ENCODE data around the gene CBX7. TPM values are rescaled to one million over a fixed set of nuclear protein-coding genes. Genes with fewer than 3 reads are reported as not detected.
A peak's percentile ranks its signal among the peaks of the same experiment; 100 is the strongest.

CBX7 gene
- total RNA-seq, 1 experiment from 2014 or later = 3.7 TPM

- H4K91ac ChIP-seq (ENCODE audit: insufficient read length, low read depth, low read length) = no peak overlapping the region
- no peaks in the 10 kb centered on the region for H3K23me2 ChIP-seq (ENCODE audit: insufficient read length, low read depth, low read length, poor library complexity, severe bottlenecking)
- TF ChIP-seq CTCF (conservative IDR thresholded peaks at IDR 0.05) = no peak
- H3K9me3 Mint-ChIP-seq = peaks cover 4 to 9% of the 10 kb centered on the region in 2 experiments
- H3K9ac ChIP-seq (ENCODE audit: extremely low read depth, insufficient read length, low read length) = no peak overlapping the region
- H4K8ac ChIP-seq (replicated peaks; ENCODE audit: insufficient read length, low read depth, low read length) = no peak overlapping the region
- no peak overlapping the region for H2BK15ac ChIP-seq (ENCODE audit: low read depth, low read length)
- H3K14ac ChIP-seq (ENCODE audit: insufficient read depth, low read length) = no peak overlapping the region
- H3K9me3 ChIP-seq (ENCODE audit: control insufficient read depth, low read depth, low read length) = peaks cover under 1% of the 10 kb centered on the region
- no peak overlapping the region for H3K4me3 Mint-ChIP-seq
- H3K79me2 ChIP-seq (ENCODE audit: insufficient read depth, low read length) = no peaks in the 10 kb centered on the region
- no peak overlapping the region for H2BK5ac ChIP-seq (ENCODE audit: insufficient read length, low read length)
- peak overlapping the region in 2 of 3 experiments; percentile 13 to 62; a peak in 2 of 7 replicates for H3K27ac Mint-ChIP-seq
- H2BK120ac ChIP-seq (ENCODE audit: low read depth, low read length, poor library complexity, severe bottlenecking) = no peak overlapping the region
- no peak overlapping the region for H4K5ac ChIP-seq (ENCODE audit: insufficient read length, low read depth, low read length)
- no peaks in the 10 kb centered on the region; the same call in 1 of the 2 replicates for H3K4me1 ChIP-seq (ENCODE audit: insufficient read depth, low read length)
- H2AK5ac ChIP-seq (ENCODE audit: insufficient read length, low read length) = no peak overlapping the region
- H3K36me3 Mint-ChIP-seq (ENCODE audit: insufficient read depth in 1 of 3, low read depth in 3 of 3) = peaks cover 2 to 6% (median 2%) of the 10 kb centered on the region in 3 experiments; a peak in 3 of 7 replicates
- no peak overlapping the region for H2AFZ ChIP-seq (ENCODE audit: low read length)
- no peak overlapping the region for H2BK20ac ChIP-seq (ENCODE audit: low read depth, low read length, poor library complexity, severe bottlenecking)
- no peaks in the 10 kb centered on the region for H3K27me3 ChIP-seq (ENCODE audit: insufficient read depth, low read length)
- H3K56ac ChIP-seq (ENCODE audit: insufficient read length, low read depth, low read length) = no peak overlapping the region
- no peak overlapping the region for H2BK12ac ChIP-seq (ENCODE audit: insufficient read length, low read depth, low read length)
- no CpG with 5 or more reads among the region's 8 CpGs for WGBS (ENCODE audit: extremely low coverage, insufficient read length, low lambda C conversion rate)
- H3K4me2 ChIP-seq (ENCODE audit: insufficient read depth, insufficient read length, low read length) = no peak overlapping the region
- peak overlapping the region; percentile 31 for H3K18ac ChIP-seq (ENCODE audit: insufficient read length, low read depth, low read length)
- H3K27me3 Mint-ChIP-seq (ENCODE audit: low read depth) = no peaks in the 10 kb centered on the region; the same call in 1 of the 2 replicates
- peaks cover 30 to 60% of the 10 kb centered on the region in 2 experiments for H3K4me1 Mint-ChIP-seq
- H3K79me1 ChIP-seq (ENCODE audit: insufficient read depth, low read depth, low read length, poor library complexity, severe bottlenecking) = no peaks in the 10 kb centered on the region
- H3T11ph ChIP-seq (ENCODE audit: low read length) = no peak overlapping the region
- H4K20me1 ChIP-seq (ENCODE audit: control insufficient read depth, insufficient read depth, insufficient read length) = no peaks in the 10 kb centered on the region
- H3K4ac ChIP-seq (ENCODE audit: low read depth, low read length) = no peak overlapping the region
- no peak overlapping the region for H3K23ac ChIP-seq (ENCODE audit: insufficient read length, low read depth, low read length)
- no peak for DNase-seq
- H3K27ac ChIP-seq (ENCODE audit: insufficient read length, low read depth, low read length) = no peak overlapping the region
Measured at GRCh38 chr22:39181356-39181755, 28.9 kb upstream of the CBX7 start.

All from H9 (cell line).